Choroid plexus epithelial cell (primary cell): ENCODE results near the gene MGME1.

Experiments used
- DNase-seq: peaks from one replicate; pipeline ENCODE4 v3.0.0-alpha.2; 2010; ENCODE audit warnings: low read depth
- H3K4me3 ChIP-seq: 2 replicates; pipeline ENCODE4 v1.5.1; 2011; ENCODE audit warnings: low read depth, mild to moderate bottlenecking, control low read depth, low read length, moderate library complexity
- TF ChIP-seq, protein P1 (sequence below): conservative IDR thresholded peaks from 2 replicates; pipeline ENCODE4 v1.5.1; 2011; ENCODE audit warnings: low read depth, mild to moderate bottlenecking, control low read depth, inconsistent platforms, low read length, moderate library complexity

The MGME1 gene

DNA sequence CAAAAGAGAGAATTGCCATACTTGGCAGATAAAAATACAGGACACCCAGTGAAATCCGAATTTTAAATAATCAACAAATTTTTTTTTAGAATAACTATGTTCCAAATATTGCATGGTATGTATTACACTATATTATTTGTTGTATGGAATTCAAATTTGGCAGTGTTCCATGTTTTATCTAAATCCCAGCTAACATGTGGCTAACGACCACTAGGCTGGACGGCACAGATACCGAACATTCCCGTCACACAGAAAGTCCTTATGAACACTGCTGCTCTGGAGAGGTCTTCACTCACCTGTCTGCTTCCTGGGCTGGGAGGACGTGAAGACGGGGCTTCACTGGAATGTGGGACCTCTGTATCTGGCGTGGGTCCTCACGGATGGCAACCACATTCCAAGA is 33.1 kb upstream of the MGME1 start:
- DNase-seq = peak; percentile 42
- H3K4me3 ChIP-seq = no peak overlapping the region
- TF ChIP-seq, protein P1, sequence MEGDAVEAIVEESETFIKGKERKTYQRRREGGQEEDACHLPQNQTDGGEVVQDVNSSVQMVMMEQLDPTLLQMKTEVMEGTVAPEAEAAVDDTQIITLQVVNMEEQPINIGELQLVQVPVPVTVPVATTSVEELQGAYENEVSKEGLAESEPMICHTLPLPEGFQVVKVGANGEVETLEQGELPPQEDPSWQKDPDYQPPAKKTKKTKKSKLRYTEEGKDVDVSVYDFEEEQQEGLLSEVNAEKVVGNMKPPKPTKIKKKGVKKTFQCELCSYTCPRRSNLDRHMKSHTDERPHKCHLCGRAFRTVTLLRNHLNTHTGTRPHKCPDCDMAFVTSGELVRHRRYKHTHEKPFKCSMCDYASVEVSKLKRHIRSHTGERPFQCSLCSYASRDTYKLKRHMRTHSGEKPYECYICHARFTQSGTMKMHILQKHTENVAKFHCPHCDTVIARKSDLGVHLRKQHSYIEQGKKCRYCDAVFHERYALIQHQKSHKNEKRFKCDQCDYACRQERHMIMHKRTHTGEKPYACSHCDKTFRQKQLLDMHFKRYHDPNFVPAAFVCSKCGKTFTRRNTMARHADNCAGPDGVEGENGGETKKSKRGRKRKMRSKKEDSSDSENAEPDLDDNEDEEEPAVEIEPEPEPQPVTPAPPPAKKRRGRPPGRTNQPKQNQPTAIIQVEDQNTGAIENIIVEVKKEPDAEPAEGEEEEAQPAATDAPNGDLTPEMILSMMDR = no peak

DNA sequence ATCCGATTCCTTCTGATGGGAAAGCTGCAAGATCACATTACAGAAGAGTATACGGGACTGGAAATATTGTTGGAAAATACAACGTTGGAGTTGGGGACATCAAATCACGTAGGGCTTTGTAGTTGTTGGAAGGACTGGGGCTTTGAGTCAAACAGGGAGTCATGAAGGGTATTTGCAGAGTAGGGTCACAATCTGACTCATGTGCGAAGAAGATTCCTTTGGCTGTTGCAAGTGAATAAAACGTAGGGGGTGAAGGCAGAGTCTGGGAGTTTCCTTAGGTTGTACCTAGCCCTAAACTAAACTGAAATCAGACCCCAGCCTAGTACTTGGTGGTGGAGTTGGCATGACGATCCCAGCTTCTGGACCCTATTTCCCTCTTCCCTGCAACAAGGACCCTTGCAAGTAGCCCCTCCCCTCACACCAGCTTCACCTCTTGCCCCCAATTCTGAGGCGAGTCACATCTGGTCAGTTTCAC is 32.5 kb upstream of the MGME1 start:
- DNase-seq = peak; percentile 77
- TF ChIP-seq, protein P1 = no peak
- H3K4me3 ChIP-seq = peak overlapping the region; percentile 11

DNA sequence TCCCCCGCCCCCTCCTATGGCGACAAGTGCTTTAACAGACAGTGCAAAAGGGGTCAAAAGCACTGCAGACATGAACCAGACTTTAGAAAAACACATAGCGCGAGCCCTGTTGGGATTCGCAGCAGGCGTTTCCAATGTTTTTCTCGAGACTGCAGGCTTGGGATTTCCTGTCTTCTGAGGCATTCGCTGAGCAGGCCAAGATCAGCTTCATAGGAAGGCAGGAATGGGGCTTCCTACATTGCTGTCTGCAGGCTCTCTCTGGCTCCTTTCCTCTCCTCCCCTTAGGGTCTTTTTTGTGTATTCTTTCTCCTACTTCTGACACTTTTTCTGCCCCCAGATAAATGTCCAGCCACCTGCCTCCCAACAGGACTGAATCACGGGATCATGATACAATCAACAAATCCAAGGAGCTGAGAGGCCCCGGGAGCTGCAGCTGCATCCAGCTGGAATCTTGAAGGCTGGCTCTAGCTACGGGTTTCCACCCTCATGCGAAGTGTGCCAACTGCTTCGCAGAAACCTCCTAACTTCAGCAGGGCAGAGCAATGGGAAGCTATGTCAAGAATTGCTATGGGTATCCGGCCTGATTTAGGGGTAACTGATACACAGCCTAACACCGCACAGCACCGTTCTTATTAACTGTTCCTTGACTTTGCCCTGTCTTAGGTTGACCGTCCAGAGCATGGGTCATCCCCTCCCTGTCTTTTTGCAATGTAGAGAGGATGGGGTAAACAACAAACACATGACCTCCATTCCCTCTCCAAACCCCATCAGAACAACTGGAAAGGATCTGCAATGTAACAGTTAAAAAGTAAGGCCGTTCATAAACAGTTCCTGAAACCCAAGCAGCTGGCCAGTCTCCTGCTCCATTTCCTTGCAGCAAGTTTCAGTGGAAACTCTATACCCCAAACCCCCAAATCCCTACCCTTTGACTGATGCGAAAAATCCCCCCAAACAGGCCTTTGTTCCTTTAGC is 31.8 kb upstream of the MGME1 start:
- peak; percentile 86 for DNase-seq
- H3K4me3 ChIP-seq = peak overlapping the region; percentile 11
- TF ChIP-seq, protein P1 = no peak

DNA sequence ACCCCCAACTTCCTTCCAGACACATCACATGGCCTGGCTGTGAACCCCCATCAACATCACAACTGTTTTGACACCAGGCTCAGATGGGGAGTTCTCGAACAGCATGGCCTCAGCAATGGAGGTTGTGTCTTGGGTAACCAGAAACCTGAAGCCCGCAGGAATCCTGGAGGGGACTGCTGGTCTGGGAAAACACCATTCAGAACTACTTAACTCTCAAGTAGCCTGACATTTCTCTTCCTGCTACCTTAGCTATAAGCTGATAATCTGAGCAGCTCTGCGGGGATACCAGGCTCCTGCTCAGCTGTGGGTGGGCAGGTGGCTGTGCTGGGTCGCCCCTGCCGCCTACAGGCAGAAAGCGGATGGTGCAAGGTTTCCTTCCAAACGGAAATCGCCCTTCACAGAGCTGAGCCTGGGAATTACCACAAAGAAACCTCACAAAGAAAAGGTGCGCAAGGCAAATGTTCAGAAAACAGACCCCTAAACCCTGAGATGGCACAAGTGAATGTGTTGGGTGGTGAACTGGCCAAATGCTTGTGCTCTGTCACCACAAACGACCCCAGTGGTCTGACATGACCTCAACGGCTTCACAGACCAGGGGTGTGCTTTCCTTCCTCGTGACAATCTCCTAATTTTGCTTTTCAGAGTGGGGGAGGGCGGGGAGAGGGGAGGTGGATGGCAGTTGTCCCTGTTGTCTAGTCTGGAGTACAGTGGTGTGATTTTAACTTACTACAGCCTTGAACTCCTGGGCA is 29.8 kb upstream of the MGME1 start:
- H3K4me3 ChIP-seq = no peak overlapping the region
- DNase-seq = peak; percentile 89
- TF ChIP-seq, protein P1 = peak; percentile 99

DNA sequence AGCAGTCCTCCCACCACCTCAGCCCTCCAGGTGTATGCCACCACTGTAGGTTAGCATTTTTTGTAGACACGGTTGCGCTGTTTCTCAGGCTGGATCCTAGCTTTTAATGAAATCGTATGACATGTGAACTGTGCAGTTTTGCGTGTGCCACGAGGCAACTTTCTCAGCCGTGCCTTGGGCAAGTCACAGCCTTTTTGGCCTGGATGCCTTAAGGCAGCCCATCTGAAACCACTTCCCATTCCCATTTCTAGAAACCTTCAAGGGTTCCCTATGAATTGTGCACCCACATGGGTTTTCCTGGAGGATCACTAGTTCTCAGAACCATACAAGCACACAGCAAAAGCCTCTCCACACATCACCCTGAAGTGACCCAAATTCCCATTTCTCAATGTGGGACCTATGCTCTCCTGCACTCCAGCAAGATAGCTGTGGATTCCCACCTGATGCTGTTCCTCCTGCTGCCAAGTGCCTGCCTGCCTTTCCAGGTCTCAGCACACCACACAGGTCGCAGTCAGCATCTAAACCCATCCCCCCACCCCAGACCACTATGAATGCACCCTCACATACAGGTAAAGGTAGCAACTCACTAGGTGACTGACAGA is 29.1 kb upstream of the MGME1 start:
- no peak overlapping the region for H3K4me3 ChIP-seq
- DNase-seq = no peak
- TF ChIP-seq, protein P1 = no peak

DNA sequence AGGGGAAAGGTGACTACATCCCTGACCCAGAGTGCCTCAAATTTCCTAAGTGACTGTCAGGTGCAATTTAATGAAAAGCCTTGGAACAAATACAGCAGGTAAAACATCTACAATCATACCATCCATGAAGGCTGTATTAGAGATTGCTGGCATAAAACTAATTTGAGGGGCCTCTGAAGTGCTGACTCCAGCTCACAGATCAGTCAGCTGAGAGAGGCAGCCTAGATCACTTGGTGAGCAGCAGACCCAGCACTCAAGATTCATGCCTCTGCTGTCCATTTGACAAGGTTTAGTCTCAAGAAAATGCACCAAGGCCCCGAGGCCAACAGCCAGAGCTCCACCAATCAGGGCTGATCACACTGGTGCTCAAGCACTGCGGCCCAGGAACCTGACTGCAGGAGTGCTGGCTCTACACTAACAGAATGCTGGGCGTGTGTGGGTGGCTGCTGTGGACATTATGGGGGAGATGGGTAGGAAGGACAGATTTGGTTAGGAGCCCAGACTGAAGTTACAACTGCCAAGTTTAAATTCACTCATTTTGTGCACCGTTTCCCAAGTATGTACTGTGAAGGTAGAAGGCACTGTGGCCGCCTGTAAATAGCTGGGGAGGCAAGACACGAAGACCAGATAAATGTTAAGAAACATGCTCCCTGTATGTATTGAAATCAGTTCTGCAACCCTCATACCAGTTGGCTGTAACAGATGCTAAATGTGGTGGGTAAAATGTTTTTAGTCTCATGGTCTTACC is 28.4 kb upstream of the MGME1 start:
- TF ChIP-seq, protein P1 = no peak
- peak; percentile 23 for DNase-seq
- no peak overlapping the region for H3K4me3 ChIP-seq
